Activated CD4-positive, alpha-beta T cell treated with anti-CD3 and anti-CD28 coated beads for 24 hours (primary cell): ENCODE results near the gene KCNH3.

ENCODE experiments used
- DNase-seq, 2 donors: peaks; one replicate each; pipeline ENCODE4 v3.0.0-alpha.2; 2020; ENCODE audit warnings: low read depth in 2 of 2

Gene KCNH3

GRCh38 chr12:49559011-49559675 lies 20.3 kb downstream of the KCNH3 start:
- no peak for DNase-seq

GRCh38 chr12:49560695-49561094 lies 21.9 kb downstream of the KCNH3 start:
- DNase-seq = no peak

GRCh38 chr12:49562233-49562632 lies 23.4 kb downstream of the KCNH3 start:
- DNase-seq = no peak

- DNase-seq = no peak
Observed at GRCh38 chr12:49562831-49563230, 24.0 kb downstream of the KCNH3 start.

GRCh38 chr12:49563951-49564685 lies 25.3 kb downstream of the KCNH3 start:
- no peak for DNase-seq

GRCh38 chr12:49564686-49565405 lies 26.0 kb downstream of the KCNH3 start:
- DNase-seq = no peak

- no peak for DNase-seq
Observed at GRCh38 chr12:49565406-49566265, 26.8 kb downstream of the KCNH3 start.

GRCh38 chr12:49566361-49566760 lies 27.5 kb downstream of the KCNH3 start:
- no peak for DNase-seq

GRCh38 chr12:49567302-49567610 lies 28.4 kb downstream of the KCNH3 start:
- no peak for DNase-seq

GRCh38 chr12:49567611-49568441 lies 29.0 kb downstream of the KCNH3 start, which contains the start of gene MCRS1:
MCRS1 (minus strand) TSS chr12:49568142; CDS start chr12:49566731, 1,411 bp downstream.
- peak; percentile 83 to 84 for DNase-seq

GRCh38 chr12:49568442-49569162 lies 29.8 kb downstream of the KCNH3 start:
- DNase-seq = no peak

GRCh38 chr12:49577589-49578315 lies 38.9 kb downstream of the KCNH3 start:
- DNase-seq = no peak

GRCh38 chr12:49578471-49579112 lies 39.8 kb downstream of the KCNH3 start:
- DNase-seq = no peak

GRCh38 chr12:49580572-49581535 lies 42.0 kb downstream of the KCNH3 start:
- DNase-seq = peak; percentile 34 to 43

GRCh38 chr12:49582201-49582600 lies 43.4 kb downstream of the KCNH3 start:
- no peak for DNase-seq

- no peak for DNase-seq
Observed at GRCh38 chr12:49582850-49583249, 44.0 kb downstream of the KCNH3 start.

- DNase-seq = no peak
Observed at GRCh38 chr12:49583366-49584094, 44.7 kb downstream of the KCNH3 start.
